Activated CD4-positive, alpha-beta T cell treated with anti-CD3 and anti-CD28 coated beads, Interleukin-2, amount 50 U/mL, for 48 hours (primary cell): Measurements from ENCODE around the gene CHRM4.

ENCODE experiments used
- DNase-seq, 2 experiments: peaks; one replicate each; pipeline ENCODE4 v3.0.0-alpha.2; 2020

Gene CHRM4

GRCh38 chr11:46367244-46367915 is 24.2 kb downstream of the CHRM4 start:
- peak; percentile 78 to 82 for DNase-seq

DNA sequence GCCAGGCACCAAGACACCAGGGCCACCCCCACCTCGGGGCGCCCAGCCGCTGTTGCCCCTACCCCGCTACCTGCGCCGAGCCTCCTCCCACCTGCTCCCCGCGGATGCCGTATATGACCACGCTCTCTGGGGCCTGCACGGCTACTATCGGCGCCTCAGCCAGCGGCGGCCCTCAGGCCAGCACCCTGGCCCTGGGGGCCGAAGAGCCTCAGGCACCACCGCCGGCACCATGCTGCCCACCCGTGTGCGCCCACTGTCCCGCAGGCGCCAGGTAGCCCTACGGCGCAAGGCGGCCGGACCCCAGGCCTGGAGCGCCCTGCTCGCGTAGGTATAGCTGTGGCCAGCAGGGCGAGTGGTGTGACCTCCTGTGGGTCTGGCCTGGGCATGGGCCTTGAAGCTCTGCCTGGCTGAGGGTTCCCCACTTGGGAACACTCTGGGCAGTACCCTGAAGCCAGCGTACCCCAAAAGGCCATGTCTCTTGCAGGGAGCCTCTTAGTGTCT is 24.9 kb downstream of the CHRM4 start:
- no peak for DNase-seq

DNA sequence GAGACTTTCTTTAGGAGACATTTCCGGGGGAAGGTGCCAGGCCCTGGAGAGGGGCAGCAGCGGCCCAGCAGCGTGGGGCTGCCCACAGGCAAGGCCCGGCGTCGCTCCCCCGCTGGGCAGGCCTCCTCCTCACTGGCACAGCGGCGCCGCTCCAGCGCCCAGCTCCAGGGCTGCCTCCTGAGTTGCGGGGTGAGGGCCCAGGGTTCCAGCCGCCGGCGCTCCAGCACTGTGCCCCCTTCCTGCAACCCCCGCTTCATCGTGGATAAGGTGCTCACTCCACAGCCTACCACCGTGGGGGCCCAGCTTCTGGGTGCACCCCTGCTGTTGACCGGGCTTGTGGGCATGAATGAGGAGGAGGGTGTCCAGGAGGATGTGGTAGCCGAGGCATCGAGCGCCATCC is 25.3 kb downstream of the CHRM4 start:
- DNase-seq, result no peak

GRCh38 chr11:46364791-46365190 is 26.8 kb downstream of the CHRM4 start:
- DNase-seq, result no peak

GRCh38 chr11:46364056-46364455 is 27.5 kb downstream of the CHRM4 start:
- no peak for DNase-seq

GRCh38 chr11:46363455-46364005 is 28.0 kb downstream of the CHRM4 start:
- DNase-seq, result no peak

- no peak for DNase-seq
These were observed 28.6 kb downstream of the CHRM4 start for GRCh38 chr11:46363031-46363407.

DNA sequence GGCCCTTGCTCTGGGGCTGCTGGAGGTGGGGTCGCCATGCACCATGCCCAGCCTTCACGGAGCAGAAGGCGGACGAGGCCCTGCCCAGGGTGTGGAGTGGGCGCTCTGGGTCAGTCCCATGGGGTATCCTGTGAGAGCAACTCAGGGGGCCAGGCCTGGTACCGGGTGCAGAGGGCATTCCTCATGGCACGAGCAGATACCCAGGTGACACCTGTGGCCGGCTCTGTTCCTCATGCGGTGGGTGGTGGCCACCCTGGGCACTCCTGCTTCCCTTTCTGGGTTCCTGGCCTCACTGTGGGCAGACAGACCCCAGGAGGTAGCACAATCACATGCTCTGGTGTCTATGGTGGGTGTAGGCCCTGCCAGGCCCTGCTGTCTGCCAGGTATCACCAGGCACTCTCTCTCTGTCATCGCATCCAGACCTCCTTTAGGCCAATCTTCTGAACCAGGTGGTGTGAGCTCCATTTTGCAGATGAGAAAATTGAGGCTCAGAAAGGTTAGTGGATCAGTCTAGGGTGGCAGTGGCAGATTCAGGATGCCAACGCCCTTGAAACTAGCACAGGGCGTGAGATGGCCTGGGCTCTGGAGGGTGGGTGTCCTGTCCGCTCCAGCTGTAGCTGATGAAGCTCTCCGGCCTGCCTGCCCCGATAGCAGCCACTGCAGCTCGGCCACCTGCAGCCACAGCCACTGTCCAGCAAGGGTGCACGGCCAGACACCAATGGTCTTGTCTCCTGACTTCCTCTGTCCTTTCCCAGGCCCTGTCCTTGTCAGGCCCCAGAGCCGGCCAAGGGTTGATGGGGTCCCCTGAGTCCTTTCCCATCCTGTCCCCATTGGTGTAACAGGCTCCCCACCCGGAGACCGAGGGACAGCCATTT is 29.2 kb downstream of the CHRM4 start:
- no peak for DNase-seq

DNA sequence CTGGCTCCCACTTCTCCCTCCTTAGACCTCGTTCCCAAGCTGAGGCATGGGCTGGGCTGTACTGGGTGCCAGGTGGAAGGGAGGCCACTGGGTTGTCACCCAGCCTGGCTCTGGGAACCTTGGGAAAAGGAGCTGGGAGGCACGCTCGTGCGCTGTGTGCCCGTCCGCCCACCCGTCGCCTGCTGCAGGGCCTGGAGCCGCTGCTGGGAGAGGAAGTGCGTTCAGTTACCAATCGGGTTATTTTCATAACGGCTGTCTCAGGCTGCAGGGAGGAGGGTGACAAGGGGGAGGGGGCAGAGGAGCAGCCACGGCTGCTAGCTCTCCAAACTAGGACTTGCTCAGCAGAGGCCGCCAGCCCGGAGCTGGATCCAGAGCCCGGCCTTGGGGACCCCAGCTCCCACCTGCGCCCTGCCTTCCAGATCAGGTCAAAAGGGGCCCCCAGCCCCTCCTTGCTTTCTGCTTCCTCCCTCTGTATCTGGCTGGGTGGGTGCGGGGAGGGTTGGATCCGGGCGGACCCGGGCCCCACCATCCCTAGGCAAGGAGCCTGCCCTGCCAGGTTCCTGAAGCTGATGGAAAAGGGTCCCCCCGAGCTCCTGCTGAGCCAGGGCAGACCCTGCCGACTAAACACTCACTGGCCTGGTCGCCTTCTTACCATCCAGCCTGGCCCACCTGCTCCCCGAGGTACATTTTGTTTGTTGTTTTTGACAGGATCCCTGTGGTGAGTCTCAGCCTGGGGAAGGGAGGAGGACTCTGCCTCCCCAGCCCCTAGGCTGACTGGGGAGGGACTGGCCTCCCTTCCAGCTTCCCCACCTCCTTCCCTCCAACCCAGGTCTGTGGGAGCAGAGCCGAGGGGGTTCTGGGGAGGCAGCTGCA is 30.1 kb downstream of the CHRM4 start:
- DNase-seq, result peak; percentile 69 to 73

DNA sequence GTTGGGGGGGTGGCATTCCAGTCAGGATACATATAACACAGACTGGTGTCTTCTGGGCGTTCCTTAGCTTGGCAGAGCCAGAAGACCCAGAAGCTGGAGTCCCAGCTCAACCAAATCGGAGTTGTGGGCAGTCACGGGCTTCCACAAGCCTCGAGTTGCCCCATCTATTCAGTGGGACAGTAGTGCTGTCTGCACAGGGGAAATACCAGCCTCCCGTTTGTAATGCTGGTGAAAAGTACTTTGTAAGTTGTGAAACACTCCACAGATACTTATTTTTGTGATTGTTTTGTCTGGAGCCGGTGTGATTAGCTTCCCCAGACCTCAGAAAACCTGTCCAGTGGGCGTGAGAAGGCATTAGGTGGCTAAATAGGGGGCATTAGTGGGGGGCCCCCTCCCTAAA is 30.7 kb downstream of the CHRM4 start:
- DNase-seq, result no peak

DNA sequence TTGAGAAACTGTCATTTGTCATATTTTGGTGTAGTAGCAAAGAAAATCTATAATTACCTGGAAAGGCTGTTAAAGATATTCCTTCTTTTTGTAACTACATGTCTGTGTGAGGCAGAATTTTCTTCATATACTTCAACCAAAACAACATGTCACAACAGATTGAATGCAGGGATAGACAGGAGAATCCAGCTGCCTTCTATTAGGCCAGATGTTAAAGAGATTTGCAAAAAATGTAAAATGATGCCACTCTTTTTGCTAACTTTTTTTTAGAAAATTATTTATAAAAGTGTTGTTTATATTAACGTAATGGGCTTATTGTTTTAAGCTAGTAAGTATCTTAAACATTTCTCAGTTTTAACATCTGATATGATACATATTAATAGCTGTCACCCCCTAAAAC is 31.6 kb downstream of the CHRM4 start:
- no peak for DNase-seq

DNA sequence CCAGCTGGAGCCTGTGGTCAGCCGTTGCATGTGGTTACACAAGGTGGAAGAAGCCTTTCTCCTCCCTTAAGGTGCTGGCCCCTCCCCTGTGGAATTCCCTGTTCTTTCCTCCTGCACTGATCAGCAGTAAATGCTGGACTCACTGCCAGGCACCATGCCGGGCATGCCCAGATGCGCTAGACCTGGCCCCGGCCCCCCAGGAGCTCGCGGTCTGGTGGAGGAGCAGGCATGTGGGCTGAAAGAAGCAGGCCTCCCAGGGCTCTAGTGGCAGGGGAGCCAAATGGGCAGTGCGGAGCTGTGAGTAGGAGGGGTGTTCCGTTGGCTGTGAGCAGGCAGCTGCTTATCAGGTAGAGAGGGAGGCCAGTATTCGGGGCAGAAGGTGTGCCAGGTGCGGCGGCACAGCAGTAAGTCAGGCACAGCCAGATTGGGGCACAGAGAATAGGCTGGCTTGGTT is 34.1 kb downstream of the CHRM4 start:
- no peak for DNase-seq

- no peak for DNase-seq
These were observed 34.6 kb downstream of the CHRM4 start for GRCh38 chr11:46356924-46357482.

DNA sequence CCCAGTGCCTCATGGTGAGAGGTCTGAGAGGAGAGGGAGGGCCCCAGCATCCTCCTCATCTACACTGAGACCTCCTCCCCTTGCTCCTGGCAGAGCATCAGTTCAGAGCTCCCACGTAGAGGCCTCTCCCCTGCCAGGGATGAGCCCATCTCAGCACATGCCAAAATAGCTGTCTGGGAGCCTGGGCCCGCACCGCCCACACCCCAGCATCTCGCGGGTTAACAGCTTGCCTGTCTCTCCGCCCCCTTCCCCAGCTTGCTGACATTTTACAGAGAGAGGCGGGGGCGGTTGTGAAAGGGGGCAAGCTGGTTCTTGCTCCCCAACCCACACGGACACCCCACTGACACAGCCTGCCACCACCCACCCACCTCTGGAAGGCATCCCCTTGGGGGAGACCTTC is 37.9 kb downstream of the CHRM4 start:
- DNase-seq, result peak; percentile 62 to 75

DNA sequence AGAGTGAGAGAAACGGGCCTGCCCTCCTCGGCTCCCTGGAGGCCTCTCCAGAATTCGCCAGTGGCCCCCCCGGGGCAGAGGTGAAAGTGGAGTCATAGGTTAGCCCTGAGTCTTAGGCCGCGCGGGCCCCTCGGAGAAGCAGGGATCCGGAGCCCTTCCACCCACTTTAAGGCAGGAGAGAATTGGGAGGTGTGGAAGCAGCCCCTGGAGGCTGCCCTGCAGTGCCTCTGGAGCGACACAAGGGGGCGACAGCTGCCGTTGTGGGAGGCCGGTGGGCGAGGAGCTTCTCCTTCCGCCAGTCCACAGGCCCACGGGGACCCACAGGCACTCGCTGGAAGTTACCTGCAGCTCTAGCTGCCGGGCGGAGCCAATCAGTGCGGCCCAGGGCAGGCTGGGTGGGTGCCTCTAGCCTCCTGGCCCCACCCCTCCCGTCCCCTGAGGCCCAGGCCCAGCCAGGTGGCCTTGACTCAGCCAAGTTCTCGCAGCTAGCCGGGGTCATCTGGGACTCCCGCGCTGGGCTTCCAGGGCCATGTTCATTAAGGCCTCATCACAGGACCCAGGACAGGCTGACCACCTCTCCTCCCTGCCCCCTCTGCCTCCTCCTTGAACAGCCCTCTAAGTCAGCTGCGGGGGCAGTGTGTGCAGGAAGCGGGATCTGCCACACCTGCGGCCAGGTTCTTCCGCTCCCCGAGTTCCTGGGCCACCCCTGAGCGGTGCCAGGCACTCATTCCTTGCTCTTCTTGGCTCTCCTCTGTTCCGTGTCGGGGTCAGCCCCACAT is 39.3 kb downstream of the CHRM4 start:
- peak; percentile 78 to 83 for DNase-seq

- DNase-seq, result no peak
These were observed 40.0 kb downstream of the CHRM4 start for GRCh38 chr11:46351606-46352005.

- no peak for DNase-seq
These were observed 40.4 kb downstream of the CHRM4 start for GRCh38 chr11:46351148-46351547.

DNA sequence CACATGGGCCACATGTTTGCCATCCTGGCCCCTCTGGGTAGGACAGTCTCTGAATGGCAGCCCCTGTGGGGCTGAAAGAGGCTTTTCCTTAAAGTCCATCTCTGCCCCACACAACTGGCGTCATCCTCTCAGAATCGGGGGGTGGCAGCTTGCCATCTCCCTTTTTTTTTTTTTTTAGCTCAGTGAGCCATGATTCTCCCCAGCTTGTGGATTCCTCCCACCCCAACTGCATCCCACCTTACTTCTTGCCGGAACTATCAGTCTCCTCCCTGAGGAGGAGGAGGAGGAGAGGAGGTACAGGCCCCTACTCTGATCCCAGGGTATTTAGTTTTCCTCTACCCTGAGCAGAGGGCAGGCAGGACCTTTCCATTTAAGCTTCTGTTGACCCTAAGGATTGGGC is 40.9 kb downstream of the CHRM4 start:
- no peak for DNase-seq

- peak; percentile 63 to 72 for DNase-seq
These were observed 42.8 kb downstream of the CHRM4 start for GRCh38 chr11:46348566-46349401.

DNA sequence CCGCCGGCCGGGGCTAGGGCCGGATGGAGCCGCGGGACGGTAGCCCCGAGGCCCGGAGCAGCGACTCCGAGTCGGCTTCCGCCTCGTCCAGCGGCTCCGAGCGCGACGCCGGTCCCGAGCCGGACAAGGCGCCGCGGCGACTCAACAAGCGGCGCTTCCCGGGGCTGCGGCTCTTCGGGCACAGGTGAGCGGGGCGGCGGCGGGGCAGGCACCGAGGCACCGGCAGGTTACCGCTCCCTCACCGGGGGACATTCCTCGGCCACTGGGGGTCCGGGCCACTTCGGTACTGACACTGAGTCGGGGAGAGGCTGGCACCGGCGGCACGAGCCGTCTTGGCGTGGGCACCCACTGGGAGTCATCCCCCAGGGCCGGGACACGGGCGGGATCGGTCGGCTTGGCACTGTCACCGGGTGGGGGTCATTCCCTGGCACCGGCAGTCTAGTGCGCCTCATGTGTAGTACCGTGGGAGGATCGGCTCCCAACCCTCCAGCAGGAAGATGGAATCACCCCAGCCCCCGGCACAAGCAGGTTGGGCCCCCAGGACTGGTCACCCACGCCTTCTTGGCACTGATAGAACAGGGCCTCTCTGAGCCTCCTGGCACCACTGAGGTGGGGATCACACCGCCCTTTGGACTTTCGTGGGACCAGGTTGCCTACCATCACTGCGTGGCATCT is 43.8 kb downstream of the CHRM4 start:
- DNase-seq, result peak; percentile 30 to 35
